HG03460 (cell line): Measurements from ENCODE around the gene MYO3B.

Source experiments
- ATAC-seq: cut with Tn5 transposase; IDR thresholded peaks from one replicate; pipeline ENCODE4 v1.9.1; 2021; ENCODE audit not compliant: unreplicated experiment

MYO3B gene

DNA sequence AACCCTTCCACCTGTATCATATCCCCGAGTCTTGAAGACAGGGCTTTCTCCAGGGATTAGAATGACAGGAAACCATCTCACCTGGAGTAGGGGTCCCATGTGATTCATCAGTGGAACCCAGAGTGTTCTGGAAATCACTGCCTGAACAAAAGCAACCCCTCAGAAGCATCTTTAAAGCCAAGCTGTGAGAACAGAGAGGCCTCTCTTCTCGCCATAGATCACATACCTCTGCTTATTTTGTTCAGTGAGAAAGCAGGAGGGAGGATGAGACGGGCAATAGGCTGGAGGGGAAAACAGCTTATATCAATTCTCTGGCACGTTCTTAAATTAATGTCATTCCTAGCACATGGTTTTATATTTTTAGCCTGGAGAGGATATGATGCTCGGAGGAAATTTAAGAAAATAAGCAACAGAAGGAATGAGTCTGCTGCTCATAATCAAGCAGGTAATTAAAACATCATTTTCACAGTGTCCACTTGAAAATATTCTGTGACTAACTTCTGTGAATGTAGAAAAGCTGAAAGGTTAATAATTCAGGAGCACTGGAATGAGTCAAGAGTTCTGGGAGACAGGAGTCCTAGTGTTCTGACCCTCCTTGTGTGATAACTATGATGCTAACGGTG is 323.6 kb downstream of the MYO3B start:
- no peak for ATAC-seq

DNA sequence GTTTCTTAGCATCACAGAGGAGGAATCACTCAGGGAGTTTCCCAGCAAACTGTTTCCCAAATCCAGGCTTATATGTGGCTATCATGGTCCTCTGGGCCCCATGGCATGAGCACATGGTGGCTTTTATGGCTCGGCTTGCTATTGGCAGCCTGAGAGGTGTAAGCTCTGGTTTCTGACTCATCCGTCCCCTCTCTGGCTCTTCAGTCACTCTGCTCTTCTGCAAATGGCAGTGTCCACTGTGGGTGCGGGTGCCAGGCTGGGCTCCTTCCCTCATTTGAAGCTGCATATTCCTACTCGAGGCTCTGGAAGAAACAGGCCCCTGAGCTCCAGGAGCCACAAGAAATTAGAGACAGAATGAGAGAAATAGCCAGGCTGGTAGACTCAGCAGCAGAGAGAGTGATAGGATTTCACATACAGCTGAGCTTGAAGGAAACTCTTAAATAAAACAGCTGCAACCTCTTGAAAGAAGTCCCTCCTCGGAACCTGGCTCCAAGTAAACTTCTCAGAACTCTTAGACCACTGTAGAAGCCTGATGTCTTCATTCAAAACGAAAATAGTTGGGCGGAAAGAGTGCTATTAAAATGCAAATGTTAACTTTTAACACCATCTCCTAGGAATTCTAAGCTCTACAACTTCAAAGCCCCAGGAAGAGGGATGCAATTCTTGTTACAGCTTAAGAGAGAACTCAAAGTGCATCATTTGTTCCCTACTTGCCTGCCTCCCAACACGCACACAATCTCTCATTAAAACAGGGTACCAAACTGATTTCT is 324.6 kb downstream of the MYO3B start:
- no peak for ATAC-seq

DNA sequence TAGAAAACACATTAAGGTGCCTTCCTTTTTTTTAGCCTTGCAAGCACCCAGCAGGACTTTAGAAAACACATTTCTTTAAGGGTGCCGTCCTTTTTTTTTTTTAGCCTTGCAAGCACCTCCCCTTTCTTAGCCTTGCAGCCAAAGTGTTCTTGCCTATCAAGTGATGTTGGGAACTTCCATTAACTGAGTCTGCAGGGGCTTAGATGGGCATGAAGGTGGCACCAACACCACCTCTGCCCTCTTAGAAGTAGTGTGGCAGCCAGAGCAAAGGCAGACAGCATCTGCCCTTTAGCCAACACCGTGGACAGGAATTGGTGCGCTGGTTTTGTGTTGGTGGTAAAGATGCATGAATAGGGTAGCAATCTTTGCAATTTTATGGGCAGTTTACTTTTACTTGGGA is 325.6 kb downstream of the MYO3B start:
- ATAC-seq = no peak

DNA sequence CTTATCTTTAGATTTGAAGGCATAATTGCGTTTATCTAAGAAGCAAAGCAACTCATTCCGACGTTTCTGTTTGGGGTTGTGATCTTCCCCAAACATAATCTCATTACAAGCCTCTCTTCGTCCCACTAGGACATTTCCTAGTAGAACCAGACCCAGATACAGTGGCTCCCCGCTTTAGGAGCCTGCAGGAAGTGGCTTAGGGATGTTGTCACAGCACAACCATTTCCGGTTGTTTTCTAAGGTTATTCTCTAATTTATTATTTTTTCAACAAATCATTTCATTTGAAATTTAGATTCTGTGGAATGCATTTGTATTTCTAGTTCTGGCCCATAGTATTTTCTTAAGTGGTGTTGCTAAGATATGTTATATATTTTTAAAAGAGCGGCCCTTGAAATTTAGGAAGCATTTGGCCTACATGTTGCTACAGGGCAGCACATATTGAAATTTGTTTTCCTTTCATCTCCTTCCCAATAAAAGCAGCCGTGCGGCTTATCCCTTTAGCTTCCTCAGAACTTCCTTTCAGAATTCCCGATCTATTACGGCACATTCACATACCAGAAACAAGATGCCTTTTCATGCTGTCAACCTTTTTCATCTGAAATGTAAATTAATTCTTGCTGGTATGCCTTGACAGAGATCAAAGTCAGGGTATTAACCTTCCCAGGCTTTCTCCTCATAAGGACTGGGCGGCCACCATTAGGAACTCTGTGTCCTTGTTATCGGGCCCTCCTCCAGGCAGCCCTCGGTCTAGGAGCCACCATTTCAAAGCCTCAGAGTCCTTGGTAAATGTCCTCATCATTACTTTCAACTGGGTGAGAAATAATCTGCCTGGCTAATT is 326.2 kb downstream of the MYO3B start:
- ATAC-seq = no peak

- no peak for ATAC-seq
Observed at GRCh38 chr2:170504810-170505145, 326.8 kb downstream of the MYO3B start.

DNA sequence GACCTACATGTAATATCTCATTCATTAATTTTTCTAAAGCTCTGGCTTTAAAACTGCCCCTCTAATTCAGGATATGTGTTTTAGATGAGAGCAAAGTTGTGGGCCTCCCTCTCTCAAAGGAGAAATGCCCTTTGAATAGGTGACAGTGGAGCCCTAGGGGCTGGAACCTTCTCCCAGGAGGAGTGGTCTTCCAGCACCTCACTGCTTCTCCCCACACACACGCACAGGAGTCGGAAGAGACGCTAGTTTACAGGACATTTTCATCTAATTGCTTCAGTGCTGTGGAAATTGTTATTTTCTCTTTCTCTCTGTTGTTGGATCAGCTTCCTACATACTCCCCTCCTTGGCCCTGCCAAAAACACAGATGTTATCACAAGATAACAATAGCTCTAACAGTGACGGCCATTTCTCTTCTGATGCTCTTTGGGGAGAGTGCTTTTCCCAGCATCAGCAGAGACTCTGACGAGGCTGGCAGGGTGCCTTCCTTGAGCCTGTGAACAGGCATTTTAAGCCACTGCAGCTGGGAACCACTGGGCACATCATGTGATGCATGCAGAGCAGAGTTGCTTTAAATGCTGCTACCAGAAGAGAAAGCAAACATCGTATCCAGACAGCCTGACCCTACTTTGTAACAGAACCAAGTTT is 327.8 kb downstream of the MYO3B start:
- ATAC-seq = no peak

DNA sequence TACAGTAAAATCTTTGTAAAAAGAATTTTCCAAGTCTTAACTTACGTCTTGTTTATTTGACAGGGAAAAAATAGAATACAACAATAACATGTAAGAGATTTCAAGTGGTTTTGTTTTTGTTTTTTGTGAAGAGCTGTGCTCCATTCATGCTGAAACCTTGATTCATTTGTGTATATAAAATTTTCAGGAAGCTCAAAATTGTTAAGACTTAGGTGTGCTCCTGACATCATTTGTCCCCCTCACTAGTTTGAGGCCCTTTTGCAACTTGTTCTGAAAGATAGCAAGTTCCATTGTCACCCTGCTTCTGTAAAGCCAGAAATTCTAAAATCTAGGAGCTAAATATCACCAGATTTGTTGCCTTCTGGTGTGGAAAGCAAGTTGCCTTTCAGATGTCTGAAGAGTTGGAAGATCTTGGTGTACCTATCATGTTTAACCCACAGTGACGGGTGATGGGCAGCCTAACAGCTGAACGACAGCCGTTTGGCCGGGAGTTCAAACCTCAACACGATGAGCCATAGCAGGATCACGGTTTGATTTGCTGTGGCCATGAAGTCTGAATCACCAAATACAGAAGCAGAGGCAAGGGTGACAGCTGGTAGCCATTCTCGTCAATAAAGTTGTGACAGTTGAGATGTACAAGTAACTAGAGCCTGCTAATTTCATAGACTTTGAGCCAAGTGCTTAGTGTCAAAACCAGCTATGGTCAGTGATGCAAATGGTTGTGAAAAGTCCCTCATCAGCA is 331.7 kb downstream of the MYO3B start:
- ATAC-seq = no peak

DNA sequence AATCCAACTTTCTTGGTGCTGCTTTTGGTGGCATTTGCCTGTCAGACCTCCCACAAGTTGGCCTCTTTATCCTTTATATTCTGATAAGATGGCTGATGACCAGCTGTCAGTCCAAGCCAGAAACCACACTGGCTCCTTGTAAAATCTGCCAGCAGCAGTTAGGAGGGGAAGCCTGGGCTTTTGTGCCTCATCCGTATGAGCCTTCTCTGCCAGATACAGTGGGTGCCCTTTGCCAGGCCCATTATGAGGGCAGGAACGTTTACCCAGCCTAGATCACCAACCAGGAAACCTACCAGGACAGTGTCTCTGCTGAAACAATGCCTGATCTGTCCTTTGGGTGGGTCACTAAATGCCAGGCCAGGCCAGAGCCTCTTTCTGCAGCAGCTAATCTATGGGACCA is 334.3 kb downstream of the MYO3B start:
- ATAC-seq = no peak

DNA sequence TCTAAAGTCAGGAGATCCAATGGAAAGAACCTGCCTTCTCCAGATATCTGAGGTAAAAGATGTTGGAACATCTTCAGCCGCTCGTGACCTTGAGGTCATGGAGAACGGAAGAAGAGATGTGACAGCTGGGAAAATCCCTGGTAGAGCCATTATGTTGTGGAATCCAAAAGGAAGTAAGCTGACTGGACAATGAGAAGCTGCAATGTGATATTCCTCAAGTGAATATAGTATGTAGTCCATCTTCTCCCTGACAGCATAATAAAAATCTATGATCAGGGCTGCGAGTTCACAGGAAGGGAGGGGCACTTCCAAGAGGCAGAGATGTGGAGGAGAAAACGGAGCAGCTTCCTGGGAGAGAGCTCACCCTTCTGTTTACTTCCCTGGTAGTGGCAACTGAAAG is 336.2 kb downstream of the MYO3B start:
- ATAC-seq = no peak

GRCh38 chr2:170517538-170517937 is 339.6 kb downstream of the MYO3B start:
- ATAC-seq = no peak

DNA sequence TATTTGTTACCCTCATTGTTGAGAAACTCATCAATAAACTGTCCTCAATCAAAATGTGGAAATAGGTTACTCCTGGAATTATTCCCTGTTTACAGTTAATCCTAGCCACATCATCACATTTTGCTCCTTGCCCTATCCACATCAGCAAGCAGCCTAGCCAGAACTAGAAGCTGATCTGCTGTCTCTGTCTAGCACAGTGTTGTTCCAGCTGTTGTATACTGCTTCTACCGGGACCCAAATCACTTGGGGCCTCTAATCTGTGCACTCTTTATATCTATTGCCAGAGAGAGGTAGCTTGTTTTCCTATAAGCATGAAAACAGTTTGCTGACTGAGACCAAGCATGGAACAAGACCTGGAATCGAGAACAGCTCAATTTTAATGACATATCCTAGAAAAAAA is 341.0 kb downstream of the MYO3B start:
- no peak for ATAC-seq

DNA sequence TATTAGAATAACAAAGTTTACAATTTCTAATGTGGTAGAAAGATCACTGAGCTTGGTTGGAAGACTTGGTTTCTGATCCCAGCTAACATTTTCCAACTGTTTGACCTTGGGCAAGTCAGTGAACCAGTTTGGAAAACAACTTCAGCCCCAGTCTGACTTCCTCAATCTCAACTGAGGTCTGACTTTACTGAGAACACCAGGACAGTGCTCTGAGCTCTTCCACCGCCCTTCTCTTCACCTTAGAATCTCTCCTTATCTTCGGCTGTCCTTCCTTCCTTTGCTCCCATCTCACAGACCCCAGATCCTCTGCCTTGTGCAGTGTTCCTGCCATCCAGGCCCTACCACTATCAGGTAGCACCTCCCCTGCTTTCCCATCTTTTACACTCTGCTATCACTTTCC is 343.4 kb downstream of the MYO3B start:
- ATAC-seq = no peak

- no peak for ATAC-seq
Observed at GRCh38 chr2:170523506-170523905, 345.6 kb downstream of the MYO3B start.

DNA sequence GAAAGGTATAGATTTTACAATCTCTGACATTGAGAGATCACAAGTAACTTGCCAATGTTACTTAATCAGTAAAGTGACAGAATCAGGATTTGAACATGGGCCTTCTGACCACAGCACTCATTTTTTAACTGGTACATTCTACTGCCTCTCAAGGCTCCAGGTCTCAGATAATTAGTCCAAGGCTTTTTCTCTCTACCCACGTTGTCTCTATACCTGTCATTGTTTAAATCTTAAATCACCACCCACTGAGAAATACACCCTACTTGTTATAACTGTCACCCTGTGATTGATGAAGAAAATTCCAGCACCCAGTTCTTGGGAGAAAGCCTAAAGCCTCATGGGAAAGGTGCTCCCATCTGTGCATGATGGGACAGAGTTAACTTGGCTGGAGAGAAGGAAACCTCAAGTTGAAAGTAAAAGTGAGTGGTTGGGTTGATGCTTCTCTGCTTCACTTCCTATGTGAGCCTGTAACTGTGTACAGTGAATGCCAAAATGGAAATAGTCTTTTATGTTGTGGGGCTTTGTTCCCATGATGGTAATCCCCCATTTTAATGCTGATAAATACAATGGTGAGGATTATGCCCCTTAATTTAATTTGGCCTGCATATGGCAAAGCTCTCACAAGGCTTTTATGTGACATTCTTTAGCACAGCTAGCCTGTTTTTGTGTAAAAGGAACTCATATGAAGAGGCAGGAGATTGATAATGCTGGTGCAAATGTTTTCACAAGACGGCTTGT is 347.1 kb downstream of the MYO3B start:
- ATAC-seq = no peak

- no peak for ATAC-seq
Observed at GRCh38 chr2:170525566-170525900, 347.6 kb downstream of the MYO3B start.

DNA sequence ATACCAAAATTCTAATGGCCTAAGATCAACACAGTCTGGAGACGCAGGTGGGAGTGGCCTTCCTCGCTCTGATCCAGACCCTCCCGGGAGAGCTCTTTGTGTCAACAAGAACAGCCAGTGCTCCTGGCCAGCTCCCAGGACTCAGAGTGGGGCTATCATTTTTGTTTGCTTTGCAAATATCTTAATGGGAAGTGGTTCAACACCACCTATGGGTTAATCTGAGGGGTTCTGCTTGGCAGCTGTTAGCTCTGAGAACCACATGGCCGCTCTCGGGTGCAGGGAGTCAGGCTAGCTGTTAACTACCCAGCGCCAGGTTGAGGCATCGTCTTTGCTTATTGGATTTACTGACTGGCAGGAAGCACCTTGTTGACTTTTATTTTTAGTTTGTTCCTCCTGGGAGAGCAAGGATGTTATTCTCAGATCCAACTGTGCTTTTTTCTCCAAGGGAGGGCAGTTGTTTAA is 352.4 kb downstream of the MYO3B start:
- no peak for ATAC-seq

DNA sequence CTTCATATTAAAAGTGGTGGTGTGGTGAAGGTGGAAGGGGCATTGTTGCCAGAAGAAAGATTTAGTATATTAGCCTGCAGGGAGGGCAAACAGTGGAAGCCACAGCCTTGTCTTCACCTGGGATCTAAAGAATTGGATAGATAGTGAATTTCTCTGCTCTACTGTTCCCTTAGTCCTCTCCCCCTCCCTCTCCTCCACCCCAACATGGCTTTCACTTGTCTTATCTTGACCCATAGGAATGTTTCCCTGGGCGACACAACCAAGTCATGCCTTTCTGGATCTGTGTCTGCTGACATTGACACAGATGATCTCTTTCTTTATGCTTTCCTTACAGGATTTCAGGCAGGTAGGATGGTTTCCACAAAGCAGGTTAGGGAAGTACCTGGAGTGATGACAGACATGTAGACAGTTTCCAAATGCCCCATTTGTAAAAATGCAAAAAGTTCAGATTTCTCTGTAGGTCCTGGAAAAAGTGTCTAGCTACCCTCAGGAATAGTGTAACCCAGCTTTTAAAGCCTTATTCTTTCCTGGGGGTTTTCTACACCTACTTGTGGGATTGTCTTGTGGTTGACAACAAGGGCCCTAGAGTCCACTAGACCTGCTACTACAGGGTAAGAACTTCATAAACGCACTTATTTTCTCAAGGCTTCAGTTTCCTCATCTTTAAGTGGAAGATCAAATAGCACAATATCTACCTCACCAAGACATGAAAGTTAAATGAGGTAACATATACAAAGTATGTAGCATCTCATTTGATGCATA is 353.0 kb downstream of the MYO3B start:
- no peak for ATAC-seq

DNA sequence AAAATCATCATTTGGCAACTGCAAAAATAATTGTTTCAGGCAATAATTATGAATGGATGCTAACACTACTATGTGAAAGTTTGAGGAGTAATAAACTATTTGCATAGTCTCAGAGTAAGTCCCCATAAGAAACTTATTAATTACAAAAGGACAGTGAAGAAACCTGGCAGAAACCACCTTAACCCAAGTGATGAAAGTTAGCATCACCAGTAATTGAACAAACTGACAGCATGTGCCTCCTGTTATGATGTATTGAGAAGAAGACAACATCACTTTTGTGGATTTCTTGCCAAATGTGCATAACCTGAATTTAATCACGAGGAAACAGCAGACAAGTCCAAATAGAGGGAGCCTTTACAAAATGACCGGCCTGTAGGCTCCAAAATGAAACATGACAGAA is 353.9 kb downstream of the MYO3B start:
- ATAC-seq = no peak

GRCh38 chr2:170533156-170533555 is 355.2 kb downstream of the MYO3B start:
- ATAC-seq = peak; percentile 69
